MM.1S (cell line): ENCODE data around the gene LTBP1.

ENCODE experiments used
- DNase-seq: peaks from one replicate; pipeline ENCODE4 v3.0.0-alpha.2; 2015
- H2AFZ ChIP-seq: fragments of 300-600 bp; sonication (generic); 2 replicates; pipeline ENCODE4 v1.6.0; 2016; ENCODE audit warnings: antibody characterized with exemption, low read length
- H3F3A ChIP-seq: fragments of 300-600 bp; sonication (generic); 2 replicates; pipeline ENCODE4 v1.6.1; 2016; ENCODE audit warnings: mild to moderate bottlenecking, antibody characterized with exemption, low read length, moderate library complexity, mixed read lengths; ENCODE audit not compliant: insufficient read depth
- H3K27ac ChIP-seq: fragments of 300-600 bp; sonication (generic); 2 replicates; pipeline ENCODE4 v1.5.1; 2016; ENCODE audit warnings: mild to moderate bottlenecking, low read length
- H3K27me3 ChIP-seq: fragments of 300-600 bp; sonication (generic); replicated peaks from 2 replicates; pipeline ENCODE4 v1.6.0; 2016; ENCODE audit warnings: low read length; ENCODE audit not compliant: insufficient read depth
- H3K36me3 ChIP-seq: fragments of 300-600 bp; sonication (generic); replicated peaks from 2 replicates; pipeline ENCODE4 v1.6.1; 2016; ENCODE audit warnings: mild to moderate bottlenecking, low read length, mixed read lengths; ENCODE audit not compliant: insufficient read depth
- H3K4me1 ChIP-seq: fragments of 300-600 bp; sonication (generic); 2 replicates; pipeline ENCODE4 v1.6.1; 2016; ENCODE audit warnings: low read length, mixed read lengths
- H3K4me2 ChIP-seq: fragments of 300-600 bp; sonication (generic); 2 replicates; pipeline ENCODE4 v1.6.0; 2016; ENCODE audit warnings: low read depth, low read length
- H3K4me3 ChIP-seq: fragments of 300-600 bp; sonication (generic); 2 replicates; pipeline ENCODE4 v1.5.1; 2016; ENCODE audit warnings: low read length, mixed read lengths
- H3K79me2 ChIP-seq: fragments of 300-600 bp; sonication (generic); 2 replicates; pipeline ENCODE4 v1.6.1; 2016; ENCODE audit warnings: mixed run types, low read length, mixed read lengths
- H3K9ac ChIP-seq: fragments of 300-600 bp; sonication (generic); 2 replicates; pipeline ENCODE4 v1.6.1; 2016; ENCODE audit warnings: low read length, mixed read lengths
- H3K9me2 ChIP-seq: fragments of 300-600 bp; sonication (generic); replicated peaks from 2 replicates; pipeline ENCODE4 v1.6.1; 2016; ENCODE audit warnings: mild to moderate bottlenecking, low read length, mixed read lengths; ENCODE audit not compliant: insufficient read depth
- H3K9me3 ChIP-seq: fragments of 300-600 bp; sonication (generic); replicated peaks from 2 replicates; pipeline ENCODE4 v1.6.1; 2016; ENCODE audit warnings: mild to moderate bottlenecking, low read length, mixed read lengths; ENCODE audit not compliant: insufficient read depth
- H4K20me1 ChIP-seq: fragments of 300-600 bp; sonication (generic); 2 replicates; pipeline ENCODE4 v1.6.1; 2016; ENCODE audit warnings: mild to moderate bottlenecking, low read length, moderate library complexity, mixed read lengths; ENCODE audit not compliant: insufficient read depth
- CTCF ChIP-seq: fragments of 300-600 bp; sonication (generic); IDR thresholded peaks from 2 replicates; pipeline ENCODE4 v1.5.1; 2016; ENCODE audit warnings: antibody characterized with exemption, low read length, mixed read lengths
- EZH2 ChIP-seq: fragments of 300-600 bp; sonication (generic); optimal IDR thresholded peaks from 2 replicates; pipeline ENCODE3; 2017; ENCODE audit warnings: low read depth, mild to moderate bottlenecking, antibody characterized with exemption, low read length, mixed read lengths
- EZH2phosphoT487 ChIP-seq: fragments of 300-600 bp; sonication (generic); IDR thresholded peaks from 2 replicates; pipeline ENCODE4 v1.6.1; 2018; ENCODE audit warnings: antibody characterized with exemption, low read length

Gene LTBP1

GRCh38 chr2:33292063-33292462 lies 345.3 kb downstream of the LTBP1 start:
- Histone ChIP-seq H3K27ac (no peak overlapping the region), H2AFZ (no peak overlapping the region)
- TF ChIP-seq CTCF (no peak), EZH2phosphoT487 (no peak), EZH2 (no peak)

DNA sequence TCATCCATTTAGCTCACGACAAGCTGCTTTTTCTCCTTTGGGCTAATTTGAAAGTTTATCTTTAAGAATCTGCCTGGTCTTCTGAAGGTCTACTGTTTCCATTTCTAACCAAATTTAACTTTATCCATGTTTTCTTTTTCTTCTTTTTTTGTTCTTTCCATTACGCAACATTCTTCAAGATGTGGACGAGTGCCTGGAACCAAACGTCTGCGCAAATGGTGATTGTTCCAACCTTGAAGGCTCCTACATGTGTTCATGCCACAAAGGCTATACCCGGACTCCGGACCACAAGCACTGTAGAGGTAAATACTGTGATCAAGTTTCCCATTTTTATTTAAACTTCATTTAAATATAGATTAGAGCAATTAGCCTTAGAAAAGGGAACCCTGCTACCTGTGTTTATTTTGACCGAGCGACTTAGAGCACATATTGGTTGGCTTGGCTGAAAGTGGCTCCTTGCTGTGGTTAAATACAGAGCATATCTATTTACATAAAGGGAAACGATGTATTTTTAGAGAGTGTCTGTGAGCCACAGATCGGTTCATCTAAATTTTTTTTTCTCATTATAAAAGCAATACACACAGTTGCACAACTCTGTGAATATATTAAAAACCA lies 346.3 kb downstream of the LTBP1 start:
- TF ChIP-seq EZH2 (no peak), EZH2phosphoT487 (no peak), CTCF (no peak)
- no peak overlapping the region for H3K4me3 ChIP-seq
- no peak overlapping the region for H3K27ac ChIP-seq
- no peaks in the 10 kb centered on the region for H3K79me2 ChIP-seq
- H3K4me2 ChIP-seq = peak overlapping the region; percentile 11; the same call in 1 of the 2 replicates
- H3K4me1 ChIP-seq = peaks cover 7% of the 10 kb centered on the region
- H3K9me2 ChIP-seq = no peaks in the 10 kb centered on the region
- peaks cover 6% of the 10 kb centered on the region; the same call in 1 of the 2 replicates for H3K27me3 ChIP-seq
- no peak overlapping the region for H2AFZ ChIP-seq
- no peaks in the 10 kb centered on the region for H4K20me1 ChIP-seq
- H3K36me3 ChIP-seq = no peaks in the 10 kb centered on the region
- no peaks in the 10 kb centered on the region for H3K9me3 ChIP-seq
- no peaks in the 10 kb centered on the region for H3F3A ChIP-seq
- H3K9ac ChIP-seq = no peak overlapping the region
- peak; percentile 67 for DNase-seq

More at GRCh38 chr2:33292063-33292462, 345.3 kb downstream of the LTBP1 start:
- Histone ChIP-seq H3F3A (no peaks in the 10 kb centered on the region), H3K9me3 (no peaks in the 10 kb centered on the region), H3K9me2 (no peaks in the 10 kb centered on the region), H3K36me3 (no peaks in the 10 kb centered on the region), H4K20me1 (no peaks in the 10 kb centered on the region), H3K27me3 (peaks cover 6% of the 10 kb centered on the region; the same call in 1 of the 2 replicates), H3K4me3 (no peak overlapping the region), H3K4me2 (no peak overlapping the region), H3K4me1 (peaks cover 7% of the 10 kb centered on the region), H3K79me2 (no peaks in the 10 kb centered on the region), H3K9ac (no peak overlapping the region)
- no peak for DNase-seq

GRCh38 chr2:33298233-33298632 lies 351.5 kb downstream of the LTBP1 start:
- H2AFZ ChIP-seq = no peak overlapping the region

More at GRCh38 chr2:33298233-33298632, 351.5 kb downstream of the LTBP1 start:
- no peak for DNase-seq
- no peaks in the 10 kb centered on the region for H3F3A ChIP-seq
- no peaks in the 10 kb centered on the region for H3K79me2 ChIP-seq
- H3K36me3 ChIP-seq = no peaks in the 10 kb centered on the region
- no peaks in the 10 kb centered on the region for H4K20me1 ChIP-seq
- H3K9me2 ChIP-seq = no peaks in the 10 kb centered on the region
- H3K27me3 ChIP-seq = no peaks in the 10 kb centered on the region
- no peak overlapping the region for H3K4me2 ChIP-seq
- TF ChIP-seq EZH2phosphoT487 (no peak), EZH2 (no peak), CTCF (no peak)
- no peak overlapping the region for H3K9ac ChIP-seq
- H3K4me1 ChIP-seq = no peaks in the 10 kb centered on the region; the same call in 1 of the 2 replicates
- H3K9me3 ChIP-seq = no peaks in the 10 kb centered on the region
- H3K27ac ChIP-seq = no peak overlapping the region
- no peak overlapping the region for H3K4me3 ChIP-seq
